Suppressor macrophage treated with lipopolysaccharide for 1 hour (primary cell): ENCODE data around the gene CXCL16.

Source experiments
- DNase-seq, 3 donors: peaks; one replicate each; pipeline ENCODE4 v3.0.0-alpha.2; 2020 to 2022

The CXCL16 gene

GRCh38 chr17:4739122-4740024, at the start of gene CXCL16, which contains the start of gene ZMYND15:
Gene CXCL16, minus strand, starts transcription at chr17:4739928. Its CDS starts 589 bp downstream, at chr17:4739339.
Gene ZMYND15, plus strand, starts transcription at chr17:4739833. Its CDS starts 716 bp downstream, at chr17:4740549.
- peak; percentile 75 to 88 (median 81) for DNase-seq

GRCh38 chr17:4788807-4789700, 49.3 kb upstream of the CXCL16 start, which contains the start of gene GLTPD2:
Gene GLTPD2, plus strand, starts transcription at chr17:4788964. Its CDS starts 48 bp downstream, at chr17:4789012.
- DNase-seq, result no peak

- DNase-seq, result no peak
Observed at GRCh38 chr17:4788159-4788806, 48.6 kb upstream of the CXCL16 start.

GRCh38 chr17:4786516-4786915, 46.8 kb upstream of the CXCL16 start:
- no peak for DNase-seq

- DNase-seq, result peak in 2 of 3 donors; percentile 34 to 45
Observed at GRCh38 chr17:4786106-4786511, 46.4 kb upstream of the CXCL16 start, which contains the start of gene VMO1. Gene VMO1, minus strand, starts transcription at chr17:4786364. Its CDS starts 12 bp downstream, at chr17:4786352.

GRCh38 chr17:4785311-4786105, 45.8 kb upstream of the CXCL16 start:
- peak in 2 of 3 donors; percentile 30 to 43 for DNase-seq

- peak; percentile 48 to 70 (median 68) for DNase-seq
Observed at GRCh38 chr17:4782652-4783051, 42.9 kb upstream of the CXCL16 start.

GRCh38 chr17:4780325-4780955, 40.7 kb upstream of the CXCL16 start:
- no peak for DNase-seq

- no peak for DNase-seq
Observed at GRCh38 chr17:4777969-4778760, 38.4 kb upstream of the CXCL16 start.

- no peak for DNase-seq
Observed at GRCh38 chr17:4772235-4772613, 32.5 kb upstream of the CXCL16 start.

GRCh38 chr17:4771519-4772234, 31.9 kb upstream of the CXCL16 start, which contains the start of gene TM4SF5:
Gene TM4SF5, plus strand, starts transcription at chr17:4771886. Its CDS starts 37 bp downstream, at chr17:4771923.
- no peak for DNase-seq

- DNase-seq, result peak; percentile 27 to 73 (median 69)
Observed at GRCh38 chr17:4769628-4770027, 29.9 kb upstream of the CXCL16 start.

GRCh38 chr17:4768298-4768697, 28.6 kb upstream of the CXCL16 start:
- peak; percentile 71 to 87 (median 84) for DNase-seq

- DNase-seq, result peak; percentile 74 to 90 (median 83)
Observed at GRCh38 chr17:4766723-4767122, 27.0 kb upstream of the CXCL16 start.

GRCh38 chr17:4766201-4766600, 26.5 kb upstream of the CXCL16 start:
- DNase-seq, result peak; percentile 87 to 99 (median 98)

- DNase-seq, result peak; percentile 73 to 85 (median 80)
Observed at GRCh38 chr17:4764595-4764994, 24.9 kb upstream of the CXCL16 start.

- DNase-seq, result peak; percentile 70 to 86 (median 80)
Observed at GRCh38 chr17:4759776-4760236, 20.1 kb upstream of the CXCL16 start.

GRCh38 chr17:4753392-4753791, 13.7 kb upstream of the CXCL16 start:
- DNase-seq, result no peak

GRCh38 chr17:4751932-4752331, 12.2 kb upstream of the CXCL16 start:
- DNase-seq, result peak in 1 of 3 donors; percentile 63
